NCI-H1930 (cell line): ENCODE measurements around the gene MIOX.
A peak's percentile ranks its signal among the peaks of the same experiment; 100 is the strongest.
"Not testable (repeated sequence)": the region's sequence is repeated elsewhere in the genome, so short reads cannot be mapped to it uniquely, and the experiment has no call there.

Source experiments
- DNase-seq, 2 experiments: peaks; one replicate each; lab custom pipeline; 2025; lab: John Stamatoyannopoulos, UW

The MIOX gene

DNA sequence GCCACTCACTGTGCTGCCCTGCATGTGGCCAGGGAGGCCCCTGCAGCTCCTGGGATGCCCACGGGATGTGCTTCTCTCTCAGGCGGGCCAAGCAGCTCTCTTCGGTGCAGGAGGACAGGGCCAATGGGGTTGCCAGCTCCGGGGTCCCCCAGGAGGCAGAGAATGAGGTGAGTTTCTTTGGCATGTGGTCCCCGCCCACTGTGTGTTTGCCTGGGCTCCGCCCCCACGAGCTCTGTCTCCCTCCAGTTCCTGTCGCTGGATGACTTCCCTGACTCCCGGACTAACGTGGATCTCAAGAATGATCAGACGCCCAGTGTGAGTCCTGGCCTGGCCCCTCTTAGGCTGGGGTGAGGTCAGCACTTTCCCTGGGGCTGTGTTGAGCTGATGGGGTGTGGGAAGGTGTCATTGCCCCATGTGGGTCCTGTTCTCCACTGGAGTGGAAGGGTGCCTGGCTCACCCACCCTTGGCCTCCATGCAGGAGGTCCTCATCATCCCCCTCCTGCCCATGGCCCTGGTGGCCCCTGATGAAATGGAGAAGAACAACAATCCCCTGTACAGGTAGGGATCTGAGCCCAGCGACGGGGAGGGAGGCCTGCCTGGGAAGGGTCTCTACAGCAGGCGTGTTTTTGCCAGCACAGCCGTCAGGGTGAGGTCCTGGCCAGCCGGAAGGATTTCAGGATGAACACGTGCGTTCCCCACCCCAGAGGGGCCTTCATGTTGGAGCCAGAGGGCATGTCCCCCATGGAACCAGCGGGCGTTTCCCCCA is 31.0 kb downstream of the MIOX start:
- no peak for DNase-seq

DNA sequence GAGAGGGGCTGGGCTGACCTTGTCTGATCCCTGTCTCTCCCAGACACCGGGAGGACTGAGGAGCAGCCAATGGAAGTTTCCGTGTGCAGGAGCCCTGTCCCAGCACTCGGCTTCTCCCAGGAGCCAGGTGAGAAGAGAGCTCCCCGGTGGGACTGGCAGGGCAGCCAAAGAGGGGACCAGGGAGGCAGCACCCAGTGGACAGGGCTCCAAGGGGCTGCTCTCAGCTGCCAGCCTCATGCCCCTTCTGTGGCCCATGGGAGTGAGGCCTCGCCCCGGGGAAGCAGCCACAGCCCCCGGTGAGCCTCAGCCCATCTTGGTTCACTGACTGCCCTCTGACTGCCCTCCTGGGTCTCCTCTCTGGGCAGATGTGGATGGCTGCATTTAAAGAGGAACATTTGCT is 31.9 kb downstream of the MIOX start:
- no peak for DNase-seq

DNA sequence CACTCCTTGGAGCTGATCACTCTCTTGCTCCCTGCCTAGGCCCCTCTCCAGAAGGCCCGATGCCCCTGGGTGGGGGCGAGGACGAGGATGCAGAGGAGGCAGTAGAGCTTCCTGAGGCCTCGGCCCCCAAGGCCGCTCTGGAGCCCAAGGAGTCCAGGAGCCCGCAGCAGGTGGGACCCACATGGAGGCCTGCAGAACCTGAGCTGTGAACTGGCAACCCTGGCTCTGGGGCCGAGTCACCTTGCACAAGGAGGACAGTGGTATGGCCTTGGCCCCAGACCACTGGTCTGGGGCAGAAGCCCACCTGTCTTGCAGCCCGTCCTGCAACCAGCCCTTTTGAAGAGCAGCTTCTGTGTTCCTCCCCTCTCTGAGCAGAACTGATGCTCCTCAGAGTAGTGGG is 32.5 kb downstream of the MIOX start:
- DNase-seq: no peak

DNA sequence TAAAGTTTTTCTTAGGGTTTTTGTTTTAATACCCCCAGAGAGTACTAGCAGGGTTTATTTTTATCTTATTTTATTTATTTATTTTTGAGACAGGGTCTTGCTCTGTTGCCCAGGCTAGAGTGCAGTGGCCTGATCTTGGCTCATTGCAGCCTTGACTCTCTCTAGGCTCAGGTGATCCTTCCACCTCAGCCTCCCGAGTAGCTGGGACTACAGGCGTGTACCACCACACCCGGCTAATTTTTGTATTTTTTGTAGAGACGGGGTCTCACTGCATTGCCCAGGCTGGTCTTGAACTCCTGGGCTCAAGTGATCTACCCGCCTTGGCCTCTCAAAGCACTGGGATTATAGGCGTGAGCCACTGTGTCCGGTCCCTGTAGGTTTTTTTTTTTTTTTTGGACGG is 33.5 kb downstream of the MIOX start:
- not testable (repeated sequence) for DNase-seq

DNA sequence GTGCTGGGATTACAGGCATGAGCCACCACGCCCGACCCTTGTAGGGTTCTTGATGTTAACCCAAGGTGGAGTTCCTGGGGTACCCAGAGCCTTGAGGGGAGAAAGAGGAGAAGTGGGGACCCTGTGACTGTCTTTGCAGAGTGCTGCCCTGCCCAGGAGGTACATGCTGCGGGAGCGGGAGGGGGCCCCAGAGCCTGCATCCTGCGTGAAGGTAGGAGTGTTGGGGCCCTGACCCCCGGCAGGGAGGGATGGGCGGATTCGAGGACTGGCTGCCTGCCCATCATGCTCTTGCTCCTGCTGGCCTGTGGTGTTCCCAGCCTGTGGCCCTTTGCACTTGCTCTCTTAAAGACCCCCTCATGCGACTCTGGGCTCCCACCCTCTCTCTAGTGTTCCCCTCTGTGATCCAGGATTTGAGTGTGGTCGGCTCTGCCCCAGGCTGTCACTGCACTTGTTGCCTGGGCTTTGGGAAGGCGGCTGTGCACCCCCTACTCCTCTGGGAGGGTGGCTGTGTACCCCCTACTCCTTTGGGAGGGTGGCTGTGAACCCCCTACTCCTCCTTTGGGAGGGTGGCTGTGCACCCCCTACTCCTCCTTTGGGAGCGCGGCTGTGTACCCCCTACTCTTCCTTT is 34.3 kb downstream of the MIOX start:
- no peak for DNase-seq

DNA sequence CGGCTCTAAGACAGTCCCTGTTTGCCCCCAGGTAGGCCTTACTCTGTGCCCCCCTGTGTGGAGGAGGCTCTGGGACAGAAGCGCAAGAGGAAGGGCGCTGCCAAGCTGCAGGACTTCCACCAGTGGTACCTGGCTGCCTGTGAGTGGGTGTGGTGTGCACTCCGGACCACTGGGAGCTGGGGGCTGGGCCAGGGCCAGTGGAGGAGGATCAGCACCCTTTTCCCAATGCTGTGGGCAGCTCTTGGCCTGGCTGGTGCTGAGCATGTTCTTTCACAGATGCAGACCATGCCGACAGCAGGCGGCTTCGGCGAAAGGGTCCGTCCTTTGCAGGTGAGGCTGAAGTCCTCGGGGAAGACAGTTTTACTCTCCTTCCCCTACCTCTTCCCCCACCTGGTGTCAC is 35.1 kb downstream of the MIOX start:
- no peak for DNase-seq

- DNase-seq: no peak
Measured at GRCh38 chr22:50522208-50522805, 35.6 kb downstream of the MIOX start.

GRCh38 chr22:50522806-50523438 is 36.3 kb downstream of the MIOX start:
- no peak for DNase-seq

- DNase-seq: no peak
Measured at GRCh38 chr22:50523458-50523805, 36.8 kb downstream of the MIOX start.

DNA sequence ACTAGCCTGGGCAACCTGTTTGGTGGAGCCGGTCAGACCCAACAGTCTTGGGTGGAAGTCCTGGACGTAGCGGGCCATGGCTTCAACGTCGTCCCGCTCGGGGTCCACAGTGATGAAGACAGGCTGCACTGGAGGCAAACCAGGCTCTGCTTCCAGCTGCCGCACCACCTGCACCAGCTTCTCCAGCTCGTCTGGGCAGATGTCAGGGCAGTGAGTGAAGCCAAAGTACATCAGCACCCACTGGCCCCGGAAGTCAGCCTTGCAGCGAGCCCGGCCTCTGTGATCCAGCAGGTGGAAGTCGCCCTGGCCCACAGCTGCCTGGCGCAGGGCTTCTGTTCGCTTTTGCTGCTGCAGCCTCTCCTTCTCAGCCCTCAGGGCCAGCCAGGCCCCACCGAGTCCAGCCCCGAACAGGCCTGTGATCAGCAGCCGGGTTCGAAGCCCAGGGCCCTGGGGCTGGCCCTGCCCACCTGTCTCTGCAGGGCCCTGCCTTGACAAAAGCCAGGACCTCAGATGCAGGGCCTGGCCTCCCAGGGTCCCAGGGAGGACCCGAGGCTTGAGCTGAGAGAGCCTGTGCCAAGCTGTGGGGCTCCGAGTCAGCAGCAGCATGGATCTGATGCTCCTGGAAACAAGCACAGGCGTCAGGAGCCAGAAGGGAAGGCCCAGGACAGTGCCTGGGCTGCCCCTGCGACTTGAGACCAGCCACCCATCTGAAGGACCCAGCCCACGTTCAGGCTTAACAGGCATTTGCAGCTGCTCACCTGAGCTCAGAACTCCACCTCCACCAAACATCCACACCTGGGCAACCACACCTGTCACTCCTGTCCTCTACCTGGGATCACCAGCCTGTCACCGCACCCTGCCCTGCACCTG is 37.4 kb downstream of the MIOX start:
- no peak for DNase-seq

- DNase-seq: no peak
Measured at GRCh38 chr22:50524676-50525103, 38.0 kb downstream of the MIOX start.

DNA sequence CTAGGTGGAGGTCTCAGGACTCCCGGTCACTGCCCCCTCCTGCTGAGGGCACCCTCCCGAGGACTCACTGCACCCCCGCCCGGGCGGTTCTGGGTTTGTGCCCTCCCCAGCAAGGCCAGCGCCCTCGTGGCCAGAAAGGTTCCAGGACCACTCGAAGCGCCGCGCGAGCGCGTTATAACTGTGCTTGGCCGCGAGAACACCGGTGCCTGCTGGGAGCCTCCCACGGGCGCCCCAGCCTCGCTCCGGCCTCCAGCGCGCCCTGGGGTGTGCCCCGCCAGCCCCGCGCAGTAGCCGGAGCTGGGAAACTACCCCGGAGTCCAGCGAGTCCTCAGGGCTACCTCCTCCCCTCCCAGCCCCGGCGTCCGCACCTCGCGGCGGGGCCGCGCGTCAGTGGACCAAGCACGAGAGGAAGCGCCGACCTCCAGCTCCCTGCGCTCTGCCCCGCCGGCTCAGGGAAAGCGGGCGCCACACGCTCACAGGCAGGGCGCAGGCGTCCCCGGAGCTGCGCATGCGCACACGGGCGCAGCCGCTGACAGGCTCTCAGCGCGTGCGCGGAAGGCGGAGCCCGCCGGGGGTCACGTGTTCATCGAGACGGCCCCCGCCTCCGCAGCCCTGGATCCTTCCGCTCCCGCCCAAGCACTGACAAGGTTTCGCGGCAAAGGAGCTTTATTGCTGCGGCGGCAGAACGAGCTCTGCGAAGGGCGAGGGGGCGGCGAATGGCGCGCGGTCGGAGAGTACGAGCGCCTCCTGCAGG is 38.6 kb downstream of the MIOX start, which contains the start of gene SCO2:
SCO2 (minus strand) TSS at position 495 of the 754 bp plus-strand sequence. CDS start 1,187 bp downstream, outside the sequence.
- peak; percentile 91 to 98 for DNase-seq

DNA sequence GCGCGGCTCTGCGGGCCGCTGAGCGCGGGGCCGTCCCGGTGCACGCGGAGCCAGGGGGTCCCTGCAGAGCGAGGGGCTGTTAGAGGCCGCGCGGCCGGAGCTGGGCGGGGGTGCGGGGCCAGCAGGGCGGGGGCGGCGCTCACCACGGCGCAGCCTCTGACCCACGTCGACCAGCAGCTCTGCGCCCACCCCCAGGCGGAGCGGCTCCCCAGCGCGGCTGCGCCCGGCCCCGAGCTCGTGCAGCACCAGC is 39.1 kb downstream of the MIOX start:
- no peak for DNase-seq

- DNase-seq: peak; percentile 68 to 75
Measured at GRCh38 chr22:50526108-50526833, 39.6 kb downstream of the MIOX start.

- no peak for DNase-seq
Measured at GRCh38 chr22:50526834-50527801, 40.5 kb downstream of the MIOX start.

DNA sequence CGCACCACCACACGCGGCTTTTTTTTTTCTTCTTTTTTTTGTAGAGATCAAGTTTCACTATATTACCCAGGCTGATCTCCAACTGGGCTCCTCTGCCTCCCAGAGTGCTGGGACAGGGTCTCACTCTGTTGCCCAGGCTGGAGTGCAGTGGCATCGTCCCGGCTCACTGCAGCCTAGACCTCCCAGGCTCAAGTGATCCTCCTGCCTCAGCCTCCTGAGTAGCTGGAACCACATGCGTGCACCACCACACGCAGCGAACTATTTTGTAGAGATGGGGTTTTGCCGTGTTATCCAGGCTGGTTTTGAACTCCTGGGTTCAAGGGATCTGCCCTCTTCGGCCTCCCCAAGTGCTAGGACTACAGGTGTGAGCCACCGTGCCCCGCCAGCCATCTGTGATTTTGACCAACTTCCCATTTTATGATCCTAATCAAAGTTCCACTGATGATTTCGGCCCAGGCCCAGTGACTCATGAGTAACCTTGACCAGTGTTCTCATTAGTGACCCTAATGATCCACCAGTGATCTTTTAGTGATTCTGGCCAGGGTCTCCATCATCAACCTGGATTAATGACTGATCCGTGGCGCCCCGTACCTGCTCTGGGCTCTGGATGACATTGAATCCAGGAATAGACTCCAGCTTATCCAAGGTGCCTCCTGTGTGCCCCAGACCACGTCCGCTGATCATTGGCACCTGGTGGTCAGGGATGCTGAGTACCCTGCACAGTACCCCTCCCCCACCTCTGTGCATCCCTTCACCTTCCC is 41.4 kb downstream of the MIOX start:
- DNase-seq: no peak

GRCh38 chr22:50528682-50529415 is 42.2 kb downstream of the MIOX start:
- no peak for DNase-seq

GRCh38 chr22:50529416-50529896 is 42.8 kb downstream of the MIOX start:
- no peak for DNase-seq
